ENCODE measurements around the gene RUNX3.
"Not testable (repeated sequence)": the region's sequence is repeated elsewhere in the genome, so short reads cannot be mapped to it uniquely, and the experiment has no call there.

RUNX3 gene

DNA sequence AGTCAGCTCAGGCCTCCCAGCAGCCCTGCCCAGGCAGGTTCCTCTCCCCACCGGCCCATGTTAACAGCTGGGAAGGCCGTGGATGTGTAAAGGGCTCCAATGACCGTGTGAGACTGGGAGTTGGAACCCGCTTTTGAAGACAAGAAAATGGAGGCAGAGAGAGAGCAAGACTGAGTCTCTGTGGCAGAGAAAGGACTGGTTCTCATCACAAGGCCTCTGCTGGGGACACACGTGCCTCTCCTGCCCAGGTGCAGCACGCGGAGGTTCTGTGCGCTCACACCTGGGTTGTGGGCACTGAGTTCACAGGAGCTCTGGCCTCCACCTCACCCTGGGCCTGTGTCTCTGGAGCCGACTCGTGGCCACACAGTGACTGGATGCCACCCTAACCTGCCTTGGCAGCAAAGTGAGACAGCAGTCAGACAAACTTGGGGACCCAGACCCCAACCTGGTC lies 27.0 kb downstream of the RUNX3 start:
- no peak for DNase-seq (ENCODE audit: low read depth in 3 of 3, low spot score in 1 of 3)

DNA sequence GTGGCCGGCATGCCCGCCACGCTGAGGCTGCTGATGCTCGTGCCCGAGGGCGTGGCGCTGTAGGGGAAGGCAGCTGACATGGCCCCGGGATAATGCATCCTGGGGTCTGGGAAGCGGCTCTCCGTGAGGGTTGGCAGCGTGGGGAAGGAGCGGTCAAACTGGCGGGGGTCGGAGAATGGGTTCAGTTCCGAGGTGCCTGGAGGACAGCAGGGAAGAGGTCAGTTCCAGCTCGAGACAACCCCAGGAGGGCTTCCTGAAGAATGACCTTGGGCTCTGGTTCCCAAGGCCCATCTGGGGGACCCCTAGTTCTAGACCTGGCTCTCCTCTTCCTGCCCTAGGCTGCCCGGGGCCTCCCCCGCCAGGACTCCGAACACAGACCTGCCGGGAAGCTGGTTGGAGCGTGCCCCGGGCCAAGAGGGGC lies 27.6 kb downstream of the RUNX3 start:
- no peak for DNase-seq (ENCODE audit: low read depth in 3 of 3, low spot score in 1 of 3)

DNA sequence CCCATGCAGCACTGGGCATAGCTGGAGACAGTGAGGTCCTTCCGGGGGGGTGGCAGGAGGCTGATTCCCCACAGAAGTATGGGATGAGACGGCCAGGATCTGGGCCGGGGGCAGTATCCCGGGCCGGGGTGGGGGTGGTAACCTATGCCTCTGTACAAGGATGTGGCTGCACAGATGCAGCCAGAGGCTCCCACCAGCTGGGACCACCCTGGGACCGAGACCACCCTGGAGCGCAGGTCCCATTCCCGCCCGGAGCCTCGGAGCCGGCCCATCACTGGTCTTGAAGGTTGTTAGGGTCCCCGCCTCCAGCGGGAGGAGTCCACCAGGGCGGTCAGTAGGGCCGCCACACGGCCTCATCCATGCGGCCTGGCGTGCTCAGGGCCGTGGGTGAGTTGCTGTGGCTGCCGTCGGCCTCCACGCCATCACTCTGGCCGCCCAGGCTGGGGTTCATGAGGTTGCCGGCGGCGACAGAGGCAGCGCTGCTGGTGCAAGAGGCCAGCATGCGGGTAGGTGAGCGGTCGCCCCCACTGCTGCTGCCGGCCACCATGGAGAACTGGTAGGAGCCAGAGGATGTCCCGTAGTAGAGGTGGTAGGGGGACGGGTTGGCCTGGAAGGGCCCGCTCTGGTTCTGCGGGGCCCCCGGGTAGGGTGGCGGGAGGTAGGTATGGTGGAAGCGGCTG lies 28.1 kb downstream of the RUNX3 start:
- DNase-seq (ENCODE audit: low read depth in 3 of 3, low spot score in 1 of 3), result no peak

DNA sequence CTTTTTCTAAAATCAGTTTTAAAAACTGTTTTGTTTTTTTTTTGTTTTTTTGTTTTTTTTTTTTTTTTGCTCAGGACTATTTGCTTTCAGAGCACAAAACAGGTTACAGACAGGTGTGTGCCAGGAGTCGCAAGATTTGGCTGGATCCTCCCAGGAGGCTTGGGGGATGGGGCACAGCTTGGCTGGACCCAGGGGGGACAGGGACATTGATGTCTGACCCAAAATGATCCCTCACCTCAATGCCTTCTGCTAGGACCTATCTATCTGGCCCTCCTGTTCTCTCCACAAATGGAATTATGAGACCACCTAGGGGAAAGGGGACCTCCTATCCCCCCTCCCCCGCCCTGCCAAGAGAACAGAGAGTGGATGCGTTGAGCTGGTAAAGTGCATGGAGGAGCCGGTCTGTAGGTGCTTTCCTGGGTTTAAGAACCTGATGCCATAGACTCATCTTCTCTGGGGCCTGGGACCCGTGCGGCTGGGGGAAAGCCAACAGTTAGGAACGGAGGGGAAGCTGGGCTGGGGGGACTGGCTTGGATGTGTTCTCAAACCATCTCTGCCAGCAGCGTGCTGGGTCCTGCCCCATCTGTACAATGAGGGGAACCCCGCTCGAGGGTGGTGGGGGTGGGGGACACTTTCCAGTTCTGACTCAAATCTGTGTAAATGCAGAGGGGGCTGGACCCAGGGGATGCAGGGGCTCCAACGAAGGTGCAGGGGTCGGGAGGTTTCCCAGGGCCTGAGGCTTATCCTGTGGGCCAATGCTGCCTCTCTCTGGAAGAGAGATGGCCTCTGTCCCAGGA lies 28.9 kb downstream of the RUNX3 start:
- DNase-seq (ENCODE audit: low read depth in 3 of 3, low spot score in 1 of 3), result no peak

DNA sequence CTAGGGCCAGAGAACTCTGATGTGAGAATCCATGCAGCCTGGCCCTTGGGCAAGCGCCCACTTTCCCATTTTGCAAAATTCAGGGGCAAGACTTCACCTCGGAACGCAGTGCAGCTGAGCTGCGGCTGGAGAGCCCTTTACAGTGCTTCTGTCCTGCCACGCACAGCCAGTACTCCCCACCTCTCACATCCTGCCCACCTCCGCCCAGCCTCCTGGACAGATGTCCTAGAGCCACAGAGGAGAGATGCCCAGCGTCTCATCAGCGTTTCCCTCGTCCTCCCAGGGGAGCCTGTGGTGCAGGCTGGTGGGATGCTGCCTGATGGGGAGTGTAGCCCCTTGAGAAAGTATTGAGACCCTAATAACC lies 29.6 kb downstream of the RUNX3 start:
- no peak for DNase-seq (ENCODE audit: low read depth in 3 of 3, low spot score in 1 of 3)

DNA sequence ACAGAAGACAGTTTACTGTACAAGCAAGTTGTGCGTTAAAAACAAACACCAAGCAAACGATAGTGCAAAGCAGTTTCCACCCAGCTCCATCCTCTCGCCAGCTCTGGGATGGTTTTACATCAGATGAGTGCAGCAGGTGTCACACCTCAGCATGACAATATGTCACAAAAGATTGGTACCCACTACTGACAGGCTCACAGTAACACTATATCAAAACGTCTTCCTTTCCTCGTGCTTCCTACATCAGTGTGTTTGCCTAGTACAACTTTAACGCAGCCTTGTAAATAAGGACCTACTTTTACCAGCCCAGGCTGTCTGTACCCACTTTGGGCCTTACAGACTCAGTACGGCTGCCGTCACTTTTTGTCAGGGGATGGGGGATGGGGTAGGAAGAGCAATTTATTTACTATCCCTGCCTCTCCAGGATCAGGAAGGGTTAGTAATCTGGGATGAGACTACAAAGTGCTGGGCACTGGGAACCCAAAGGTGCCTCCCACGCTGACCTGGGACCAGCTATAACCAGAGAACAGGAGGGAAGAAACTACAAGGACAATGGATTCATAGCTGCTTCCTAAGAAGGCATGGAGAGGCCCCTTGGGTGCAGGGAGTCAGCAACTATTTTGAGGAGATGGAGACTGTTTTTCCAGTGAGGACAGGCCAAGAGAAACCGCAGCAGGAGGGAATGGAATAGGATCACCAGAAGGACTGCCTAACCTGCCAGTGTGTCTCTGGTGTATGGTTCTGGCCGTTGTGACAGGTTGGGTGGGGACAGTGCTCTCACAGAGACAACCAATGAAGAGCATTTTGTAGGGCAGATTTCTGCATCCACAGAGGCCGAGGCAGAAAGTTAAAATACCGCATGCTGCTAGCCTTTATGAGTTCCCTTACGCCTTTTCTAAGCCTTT lies 30.2 kb downstream of the RUNX3 start:
- DNase-seq (ENCODE audit: low read depth in 3 of 3, low spot score in 1 of 3), result no peak

DNA sequence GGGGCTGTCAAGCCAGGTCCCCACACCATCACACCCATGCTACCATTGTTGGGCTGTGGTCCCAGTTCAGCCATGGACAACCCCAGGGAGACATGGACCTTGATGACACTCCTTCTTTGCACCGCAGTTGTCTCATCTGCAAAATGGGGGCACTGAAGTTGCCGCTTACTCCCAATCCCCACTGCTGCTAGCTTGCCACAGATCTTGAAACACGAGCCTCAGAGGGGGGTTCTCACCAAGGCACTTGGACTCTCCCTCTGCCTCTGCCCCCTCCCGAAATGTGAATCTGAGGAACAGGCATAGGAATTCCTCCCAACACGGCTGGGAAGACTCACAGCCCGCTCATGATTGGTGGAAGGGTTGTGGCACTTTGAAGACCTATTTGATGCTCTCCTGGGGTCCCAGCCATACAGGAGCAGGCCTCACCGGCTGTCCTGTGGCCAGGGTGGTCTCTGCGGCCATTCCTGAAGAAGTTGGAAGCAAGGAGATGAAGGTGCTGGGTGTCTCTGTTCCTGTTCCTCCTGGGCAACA lies 31.1 kb downstream of the RUNX3 start:
- DNase-seq (ENCODE audit: low read depth in 3 of 3, low spot score in 1 of 3), result no peak

DNA sequence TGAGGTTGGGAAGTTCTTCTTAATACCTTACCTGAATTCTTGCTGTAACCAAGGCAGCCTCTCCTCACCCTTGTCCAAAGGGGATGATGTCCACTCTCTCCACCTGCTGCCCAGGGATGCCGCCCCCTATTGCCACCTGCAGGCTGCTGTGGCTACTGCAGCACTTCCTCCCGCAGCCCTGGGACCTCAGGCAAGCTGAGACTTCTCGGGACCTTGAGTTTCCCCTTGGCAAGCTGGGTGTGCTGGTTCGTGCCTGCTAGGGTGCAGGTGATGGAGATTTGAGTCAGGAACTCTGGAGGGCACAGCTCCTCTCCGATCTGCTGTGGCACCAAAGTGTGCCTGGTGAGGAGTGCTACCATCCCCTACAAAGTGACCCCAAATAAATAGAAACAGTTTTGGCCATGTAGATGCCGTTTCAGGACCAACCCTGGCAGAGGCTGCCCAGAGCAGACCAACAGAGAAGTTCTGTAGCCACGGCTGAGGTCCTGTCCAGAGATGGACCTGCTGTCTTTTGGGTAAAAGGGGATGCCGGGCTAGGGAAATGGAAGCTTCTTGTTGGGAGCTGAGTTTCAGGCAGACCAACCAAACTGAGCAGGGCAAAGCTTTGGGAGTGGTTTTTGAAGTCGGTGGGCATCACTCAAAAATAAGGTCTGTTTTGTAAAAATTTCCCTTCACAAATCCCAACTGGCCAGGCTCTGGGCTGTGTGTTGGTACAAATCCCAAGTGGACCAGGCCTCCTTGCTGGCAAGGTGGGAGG lies 31.7 kb downstream of the RUNX3 start:
- peak in 1 of 3 donors; percentile 35 for DNase-seq (ENCODE audit: low read depth in 3 of 3, low spot score in 1 of 3)

DNA sequence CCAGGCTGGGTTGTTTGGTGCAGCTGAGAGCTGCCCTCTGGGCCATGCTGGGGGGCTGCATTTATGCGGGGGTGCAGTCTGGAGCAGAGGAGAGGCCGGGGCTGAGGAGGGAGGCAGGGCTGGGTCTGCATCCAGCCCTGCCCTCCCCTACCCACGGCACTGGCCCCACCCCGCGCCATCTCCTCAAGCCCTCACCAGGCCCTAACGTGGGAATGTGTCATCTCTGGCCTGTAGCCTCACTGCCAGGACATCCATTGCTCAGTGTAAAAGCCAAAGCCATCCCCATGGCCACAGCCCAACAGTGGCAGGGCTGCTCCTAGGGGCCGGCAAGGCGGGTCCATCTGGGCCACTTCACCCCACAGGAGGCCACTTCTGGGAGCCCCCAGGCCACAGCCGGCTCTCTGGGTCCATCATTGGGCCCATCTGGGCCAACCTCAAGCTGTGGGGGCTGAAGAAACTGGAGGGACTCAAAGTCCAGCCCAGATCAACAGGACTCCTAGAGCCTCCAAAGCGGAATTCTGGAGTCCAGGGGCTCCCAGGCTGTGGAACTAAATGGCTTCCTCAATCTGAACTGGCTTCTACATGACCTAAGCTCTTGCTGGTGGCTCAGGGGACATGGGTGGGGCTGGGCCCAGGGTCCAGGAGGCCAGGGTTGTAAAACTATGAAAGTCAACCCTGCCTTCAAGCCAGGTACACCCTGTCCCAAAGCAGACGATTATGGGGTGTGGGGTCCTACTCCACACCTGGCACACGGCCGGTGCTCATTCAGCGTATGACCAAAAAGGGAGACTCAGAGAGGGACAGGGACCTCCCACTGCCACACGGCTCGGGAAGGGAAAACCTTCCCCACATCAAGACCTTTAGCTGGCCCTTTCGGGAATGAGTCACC lies 32.6 kb downstream of the RUNX3 start:
- DNase-seq (ENCODE audit: low read depth in 3 of 3, low spot score in 1 of 3), result no peak

DNA sequence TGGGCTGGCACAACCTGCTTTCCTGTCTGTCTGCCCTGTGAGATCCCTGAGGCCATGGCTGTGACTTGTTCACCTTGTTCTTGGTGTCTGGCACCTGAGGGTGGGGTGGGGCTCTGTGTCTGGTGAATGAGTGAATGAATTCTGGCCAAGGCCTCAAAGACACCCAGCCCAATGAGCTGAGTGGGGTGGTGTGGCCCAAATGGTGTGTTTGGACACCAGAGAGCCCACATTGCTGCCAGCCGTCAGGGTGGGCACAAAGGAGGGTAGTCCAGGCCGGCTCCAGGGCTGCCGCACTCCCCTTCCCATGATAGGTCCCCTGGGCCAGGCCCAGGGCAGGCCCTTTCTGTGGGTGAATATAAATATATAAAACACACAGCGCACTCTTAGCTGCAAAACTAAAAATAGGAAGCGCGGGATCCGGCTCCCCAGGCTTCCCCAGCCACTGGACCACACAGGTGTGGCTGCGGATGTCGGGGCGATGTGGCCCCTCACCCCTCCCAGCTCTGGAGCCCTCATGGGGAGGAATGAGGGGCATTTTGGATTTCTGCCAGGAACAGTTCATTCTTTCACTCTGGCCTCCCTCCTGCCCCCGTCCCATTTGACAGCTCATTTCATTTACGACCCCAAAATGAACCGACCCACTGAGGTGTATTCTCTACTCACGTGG lies 33.3 kb downstream of the RUNX3 start:
- no peak for DNase-seq (ENCODE audit: low read depth in 3 of 3, low spot score in 1 of 3)

DNA sequence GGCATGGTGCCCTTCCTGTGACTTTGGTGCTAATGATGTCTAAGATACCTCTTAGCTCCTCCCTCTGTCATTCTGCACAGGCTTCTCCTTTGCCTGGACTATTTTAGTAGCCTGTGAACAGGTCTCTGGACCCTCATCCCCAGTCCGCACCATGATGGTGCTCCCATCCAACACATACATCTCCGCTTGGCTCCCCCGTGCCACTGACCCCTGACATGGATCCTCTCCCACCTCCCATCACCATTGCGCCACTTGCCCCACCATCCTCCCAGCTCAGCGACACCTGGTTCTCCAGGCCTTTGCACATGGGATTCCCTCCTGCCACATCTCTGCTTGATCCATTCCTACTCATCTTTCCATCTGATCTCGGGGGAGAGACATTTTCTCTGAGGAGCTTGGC lies 33.9 kb downstream of the RUNX3 start:
- no peak for DNase-seq (ENCODE audit: low read depth in 3 of 3, low spot score in 1 of 3)

DNA sequence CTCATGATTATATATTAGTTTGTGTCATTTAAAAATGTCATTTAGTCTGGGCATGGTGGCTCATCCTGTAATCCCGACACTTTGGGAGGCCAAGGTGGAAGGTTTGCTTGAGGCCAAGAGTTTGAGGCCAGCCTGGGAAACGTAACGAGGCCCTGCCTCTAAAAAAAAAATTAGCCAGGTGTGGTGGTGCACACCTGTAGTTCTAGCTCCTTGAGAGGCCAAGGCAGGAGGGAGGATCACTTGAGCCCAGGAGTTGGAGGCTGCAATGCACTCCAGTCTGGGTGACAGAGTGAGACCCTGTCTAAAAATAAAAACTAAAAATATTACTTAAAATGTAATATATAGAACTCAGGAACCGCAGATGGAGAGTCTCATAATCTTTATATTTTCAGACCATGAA lies 34.6 kb downstream of the RUNX3 start:
- DNase-seq (ENCODE audit: low read depth in 3 of 3, low spot score in 1 of 3), result no peak

DNA sequence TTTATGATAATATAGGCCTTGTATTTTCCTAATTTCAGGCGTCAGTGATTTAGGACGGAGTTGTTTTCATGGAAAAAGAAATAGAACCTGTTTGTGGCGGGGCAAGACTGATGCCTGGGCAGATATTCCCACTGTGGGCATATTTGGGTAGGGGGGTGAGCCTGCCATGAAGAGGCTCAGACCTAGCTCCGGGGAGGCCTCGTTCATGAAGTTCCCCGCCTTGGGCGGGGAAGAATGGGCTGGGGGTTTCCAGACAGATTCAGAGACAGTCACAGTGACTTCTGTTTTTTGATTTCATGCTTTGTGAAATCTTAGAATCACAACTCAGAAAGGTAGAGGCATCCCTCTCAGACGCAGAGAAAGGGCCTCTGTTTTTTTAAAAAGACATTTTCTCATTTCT lies 36.1 kb downstream of the RUNX3 start:
- DNase-seq (ENCODE audit: low read depth in 3 of 3, low spot score in 1 of 3), result no peak

DNA sequence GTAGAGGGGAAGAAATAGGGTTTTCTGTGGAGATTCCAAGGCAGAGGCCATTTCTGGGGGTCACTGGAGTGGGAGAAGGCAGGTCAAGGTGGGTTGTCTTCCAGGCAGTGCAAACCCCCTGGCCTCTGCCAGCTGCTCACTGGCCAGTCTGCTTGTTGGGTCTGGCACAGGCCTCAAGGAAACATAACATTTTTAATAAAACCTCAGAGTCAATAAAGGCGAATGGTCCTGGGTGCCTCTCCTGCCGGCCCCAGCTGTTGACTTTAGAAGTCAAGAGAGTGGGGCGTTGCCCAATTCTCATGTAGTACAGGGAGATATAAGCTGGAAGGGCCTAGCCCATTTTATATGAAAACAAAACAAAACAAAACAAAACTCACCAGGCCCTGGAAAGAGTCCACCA lies 36.6 kb downstream of the RUNX3 start:
- DNase-seq (ENCODE audit: low read depth in 3 of 3, low spot score in 1 of 3), result no peak

DNA sequence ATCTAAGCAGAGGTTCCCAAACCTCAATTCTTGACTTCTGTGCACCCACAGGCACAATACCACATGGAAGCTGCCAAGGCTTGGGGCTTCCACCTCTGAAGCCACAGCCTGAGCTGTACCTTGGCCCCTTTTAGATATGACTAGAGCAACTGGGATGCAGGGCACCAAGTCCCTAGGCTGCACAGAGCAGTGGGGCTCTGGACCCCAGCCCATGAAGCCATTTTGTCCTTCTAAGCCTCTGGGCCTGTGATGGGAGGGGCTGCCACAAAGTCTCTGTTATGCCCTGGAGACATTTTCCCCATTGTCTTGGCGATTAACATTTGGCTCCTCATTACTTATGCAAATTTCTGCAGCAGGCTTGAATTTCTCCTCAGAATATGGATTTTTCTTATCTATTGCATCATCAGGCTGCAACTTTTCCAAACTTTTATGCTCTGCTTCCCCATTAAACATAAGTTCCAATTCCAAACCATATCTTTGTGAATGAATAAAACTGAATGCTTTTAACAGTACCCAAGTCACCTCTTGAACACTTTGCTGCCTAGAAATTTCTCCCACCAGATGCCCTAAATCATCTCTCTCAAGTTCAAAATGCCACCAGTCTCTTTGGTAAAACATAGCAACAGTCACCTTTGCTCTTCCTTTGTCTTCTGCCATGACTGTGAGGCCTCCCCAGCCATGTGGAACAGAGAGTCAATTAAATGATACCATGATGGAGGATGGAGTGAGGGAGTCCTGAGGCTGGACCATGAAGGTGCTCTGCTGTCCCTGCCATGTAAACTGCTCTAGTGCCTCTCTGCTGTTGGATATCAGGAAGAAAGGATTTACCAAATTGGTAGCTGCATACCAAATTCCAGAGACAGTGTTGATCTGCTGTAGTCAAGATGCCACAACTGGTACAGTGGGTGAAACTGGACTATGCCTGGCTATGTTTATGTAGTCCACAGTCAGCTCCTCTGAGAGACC lies 37.6 kb downstream of the RUNX3 start:
- no peak for DNase-seq (ENCODE audit: low read depth in 3 of 3, low spot score in 1 of 3)

DNA sequence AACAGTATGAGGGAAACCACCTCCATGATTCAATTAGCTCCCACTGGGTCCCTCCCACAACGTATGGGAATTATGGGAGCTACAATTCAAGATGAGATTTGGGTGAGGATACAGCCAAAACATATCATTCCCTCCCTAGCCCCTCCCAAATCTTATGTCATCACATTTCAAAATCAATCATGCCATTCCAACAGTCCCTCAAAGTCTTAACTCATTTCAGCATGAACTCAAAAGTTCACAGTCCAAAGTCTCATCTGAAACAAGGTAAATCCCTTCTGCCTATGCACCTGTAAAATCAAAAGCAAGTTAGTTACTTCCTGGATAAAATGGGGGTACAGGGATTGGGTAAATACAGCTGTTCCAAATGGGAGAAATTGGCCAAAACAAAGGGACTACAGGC lies 38.7 kb downstream of the RUNX3 start:
- DNase-seq (ENCODE audit: low read depth in 3 of 3, low spot score in 1 of 3), result not testable (repeated sequence)

DNA sequence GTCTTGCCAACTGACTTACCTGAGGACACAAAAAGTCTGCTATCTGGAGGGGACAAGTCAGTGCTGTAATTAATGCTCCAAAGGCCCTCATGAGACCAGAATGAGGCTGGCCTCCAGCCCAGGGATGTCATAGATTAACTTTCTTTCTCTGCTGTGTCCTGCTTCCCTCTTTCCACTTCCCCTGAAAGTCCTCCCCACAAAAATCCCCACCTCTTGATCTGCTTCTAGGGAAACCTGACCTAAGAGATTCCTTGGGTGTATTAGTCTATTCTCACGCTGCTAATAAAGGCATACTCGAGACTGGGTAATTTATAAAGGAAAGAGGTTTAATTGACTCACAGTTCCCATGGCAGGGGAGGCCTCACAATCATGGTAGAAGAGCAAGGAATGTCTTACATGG lies 39.2 kb downstream of the RUNX3 start:
- no peak for DNase-seq (ENCODE audit: low read depth in 3 of 3, low spot score in 1 of 3)
